H1 (cell line): Measurements from ENCODE around the gene SEC24B. TPM values are rescaled to one million over a fixed set of nuclear protein-coding genes. Genes with fewer than 3 reads are reported as not detected.

Source experiments
- CTCF ChIA-PET: fragments of 300-600 bp; sonication (Branson Sonifier 250); formaldehyde crosslinking; loops from one replicate; lab custom pipeline; 2021; ENCODE audit not compliant: partially characterized antibody; lab: Charles Lee
- POLR2A ChIA-PET: fragments of 300-600 bp; sonication (Branson Sonifier 250); formaldehyde crosslinking; loops from one replicate; lab custom pipeline; 2021; ENCODE audit warnings: inconsistent platforms; ENCODE audit not compliant: partially characterized antibody; lab: Charles Lee
- DNase-seq, 2 experiments: peaks; one replicate each; pipeline versions ENCODE4 v3.0.0 to v3.0.0-alpha.2; 2010 to 2022; ENCODE audit warnings: low spot score in 2 of 2, low read depth in 1 of 2, mixed read lengths in 1 of 2
- FAIRE-seq: peaks from 2 replicates; lab custom pipeline; 2011; peaks lifted over from hg19 to GRCh38; lab: Jason Lieb, UNC
- H2AFZ ChIP-seq: 2 replicates; pipeline ENCODE4 v1.8.1; 2012; ENCODE audit warnings: low read length, inconsistent platforms
- H2AK5ac ChIP-seq: 2 replicates; pipeline ENCODE4 v1.6.1; 2013; ENCODE audit warnings: low read depth, low read length
- H2BK120ac ChIP-seq: replicated peaks from 2 replicates; pipeline ENCODE3; 2013; ENCODE audit warnings: low read depth, low read length, inconsistent platforms
- H2BK12ac ChIP-seq: 2 replicates; pipeline ENCODE4 v1.6.1; 2013; ENCODE audit warnings: low read depth, low read length
- H2BK15ac ChIP-seq: 2 replicates; pipeline ENCODE4 v1.6.1; 2013; ENCODE audit warnings: low read length
- H2BK20ac ChIP-seq: 2 replicates; pipeline ENCODE4 v1.6.1; 2013; ENCODE audit warnings: low read length
- H2BK5ac ChIP-seq: 2 replicates; pipeline ENCODE4 v1.6.1; 2013; ENCODE audit warnings: low read depth, low read length
- H3K14ac ChIP-seq: 2 replicates; pipeline ENCODE4 v1.6.1; 2013; ENCODE audit warnings: inconsistent platforms; ENCODE audit not compliant: insufficient read length
- H3K18ac ChIP-seq: 2 replicates; pipeline ENCODE4 v1.6.1; 2013; ENCODE audit warnings: low read length; ENCODE audit errors: extremely low read depth
- H3K23ac ChIP-seq: 2 replicates; pipeline ENCODE4 v1.6.1; 2013; ENCODE audit warnings: inconsistent platforms; ENCODE audit not compliant: insufficient read length
- H3K23me2 ChIP-seq: 2 replicates; pipeline ENCODE4 v1.6.1; 2013; ENCODE audit warnings: low read depth, low read length
- H3K27ac ChIP-seq: 2 replicates; pipeline ENCODE4 v1.6.1; 2011; ENCODE audit warnings: low read depth, low read length, inconsistent platforms
- H3K27me3 ChIP-seq, 4 experiments: replicated peaks in 1 of 4; 1 replicate in 1 of 4; 2 replicates in 3 of 4; pipeline versions ENCODE4 v1.6.1 to v1.8.1; 2011 to 2013; ENCODE audit warnings: low read length in 3 of 4, mild to moderate bottlenecking in 3 of 4, inconsistent platforms in 2 of 4, mixed read lengths in 2 of 4, moderate library complexity in 1 of 4; ENCODE audit not compliant: control insufficient read depth in 3 of 4, insufficient read depth in 3 of 4; ENCODE audit errors: extremely low read depth in 1 of 4
- H3K36me3 ChIP-seq, 4 experiments: 2 replicates each; pipeline versions ENCODE4 v1.6.1 to v1.8.1; 2011 to 2013; ENCODE audit warnings: mild to moderate bottlenecking in 4 of 4, low read length in 3 of 4, moderate library complexity in 2 of 4, control low read depth in 1 of 4, inconsistent platforms in 1 of 4; ENCODE audit not compliant: insufficient read depth in 4 of 4, control insufficient read depth in 2 of 4
- H3K4ac ChIP-seq: replicated peaks from 2 replicates; pipeline ENCODE3; 2013; ENCODE audit warnings: low read length, low read depth, mixed read lengths, inconsistent platforms; ENCODE audit not compliant: insufficient read length
- H3K4me1 ChIP-seq, 4 experiments: replicated peaks in 1 of 4; 1 replicate in 1 of 4; 2 replicates in 3 of 4; pipeline versions ENCODE4 v1.6.1 to v1.8.1; 2011 to 2013; ENCODE audit warnings: low read length in 3 of 4, inconsistent platforms in 2 of 4, mixed read lengths in 1 of 4; ENCODE audit not compliant: insufficient read depth in 4 of 4, control insufficient read depth in 3 of 4
- H3K4me2 ChIP-seq, 2 experiments: 2 replicates each; pipeline versions ENCODE4 v1.6.1 to v1.8.1; 2011 to 2013; ENCODE audit warnings: low read depth in 2 of 2, low read length in 2 of 2, control low read depth in 1 of 2, inconsistent platforms in 1 of 2, mild to moderate bottlenecking in 1 of 2; ENCODE audit not compliant: insufficient read depth in 1 of 2
- H3K4me3 ChIP-seq, 4 experiments: fragments of 200-600, 300-600 bp in 1 of 4; sonication (generic), shearing (Covaris generic), sonication (Bioruptor Twin) in 1 of 4; 2 replicates each; pipeline versions ENCODE4 v1.5.1 to v1.8.1; 2011 to 2016; ENCODE audit warnings: low read length in 4 of 4, low read depth in 3 of 4, control low read depth in 2 of 4, inconsistent platforms in 2 of 4, mild to moderate bottlenecking in 2 of 4, mixed read lengths in 1 of 4, moderate library complexity in 1 of 4; ENCODE audit not compliant: insufficient read depth in 2 of 4; ENCODE audit errors: extremely low read depth in 1 of 4
- H3K56ac ChIP-seq: replicated peaks from 2 replicates; pipeline ENCODE3; 2013; ENCODE audit warnings: low read depth, mild to moderate bottlenecking, mixed read lengths, low read length, inconsistent platforms; ENCODE audit not compliant: insufficient read length
- H3K79me1 ChIP-seq: 2 replicates; pipeline ENCODE4 v1.6.1; 2013; ENCODE audit warnings: low read depth, low read length, control low read depth
- H3K79me2 ChIP-seq, 2 experiments: 2 replicates each; pipeline versions ENCODE4 v1.6.1 to v1.8.1; 2012 to 2013; ENCODE audit warnings: low read length in 2 of 2, mild to moderate bottlenecking in 2 of 2, inconsistent platforms in 1 of 2; ENCODE audit not compliant: insufficient read depth in 2 of 2, control insufficient read depth in 1 of 2
- H3K9ac ChIP-seq, 4 experiments: replicated peaks in 1 of 4; 1 replicate in 1 of 4; 2 replicates in 3 of 4; pipeline versions ENCODE4 v1.6.1 to v1.8.1; 2011 to 2013; ENCODE audit warnings: low read depth in 3 of 4, low read length in 3 of 4, control low read depth in 2 of 4, mild to moderate bottlenecking in 2 of 4, moderate library complexity in 2 of 4, inconsistent platforms in 1 of 4; ENCODE audit errors: extremely low read depth in 1 of 4
- H3K9me3 ChIP-seq, 2 experiments: 2 replicates each; pipeline versions ENCODE4 v1.6.1 to v1.8.1; 2012 to 2013; ENCODE audit warnings: mild to moderate bottlenecking in 2 of 2, moderate library complexity in 2 of 2, control low read depth in 1 of 2, inconsistent platforms in 1 of 2, low read depth in 1 of 2, low read length in 1 of 2, mixed read lengths in 1 of 2; ENCODE audit not compliant: insufficient read depth in 2 of 2
- H4K20me1 ChIP-seq, 2 experiments: replicated peaks in 1 of 2; 2 replicates each; pipeline versions ENCODE3 to v1.8.1; 2011 to 2013; ENCODE audit warnings: inconsistent platforms in 2 of 2, low read length in 2 of 2, mild to moderate bottlenecking in 1 of 2; ENCODE audit not compliant: insufficient read depth in 2 of 2, control insufficient read depth in 1 of 2
- H4K5ac ChIP-seq: 2 replicates; pipeline ENCODE4 v1.6.1; 2013; ENCODE audit warnings: low read length, low read depth, mixed read lengths, inconsistent platforms; ENCODE audit not compliant: insufficient read length
- H4K8ac ChIP-seq: 2 replicates; pipeline ENCODE4 v1.8.0; 2013; ENCODE audit warnings: mild to moderate bottlenecking, moderate library complexity, low read length, inconsistent platforms; ENCODE audit not compliant: insufficient read depth; ENCODE audit errors: extremely low read depth
- H4K91ac ChIP-seq: replicated peaks from 2 replicates; pipeline ENCODE3; 2013; ENCODE audit warnings: low read length, mixed read lengths, inconsistent platforms; ENCODE audit not compliant: insufficient read length
- ASH2L ChIP-seq: fragments of 200-600, 300-600 bp; sonication (generic); IDR thresholded peaks from one replicate; pipeline ENCODE4 v1.7.1; 2017; ENCODE audit warnings: low read length
- ATF2 ChIP-seq: IDR thresholded peaks from 2 replicates; pipeline ENCODE4 v1.6.1; 2012; ENCODE audit warnings: low read length, inconsistent platforms
- CBX8 ChIP-seq: fragments of 300-800, 300-1000 bp; sonication (generic); IDR thresholded peaks from 2 replicates; pipeline ENCODE4 v1.7.1; 2016; ENCODE audit warnings: low read depth, low read length, borderline replicate concordance
- E2F6 ChIP-seq: IDR thresholded peaks from 2 replicates; pipeline ENCODE4 v1.6.1; 2012; ENCODE audit warnings: inconsistent platforms
- KDM4A ChIP-seq: IDR thresholded peaks from one replicate; pipeline ENCODE4 v1.7.1; 2012; ENCODE audit warnings: low read depth, mild to moderate bottlenecking, moderate library complexity, low read length, inconsistent platforms; ENCODE audit not compliant: severe bottlenecking
- NRF1 ChIP-seq: IDR thresholded peaks from 2 replicates; pipeline ENCODE4 v1.6.1; 2011; ENCODE audit warnings: mild to moderate bottlenecking, low read depth, low read length, improper control_type of control experiment
- PHF8 ChIP-seq: fragments of 200-600 bp; sonication (generic); conservative IDR thresholded peaks from 2 replicates; pipeline ENCODE4 v1.7.1; 2012; ENCODE audit warnings: low read depth, mild to moderate bottlenecking, inconsistent platforms, low read length, moderate library complexity
- POLR2AphosphoS5 ChIP-seq: IDR thresholded peaks from 2 replicates; pipeline ENCODE4 v1.6.1; 2011; ENCODE audit warnings: low read depth, low read length
- RNF2 ChIP-seq: fragments of 200-900, 300-1000 bp; sonication (generic); IDR thresholded peaks from 2 replicates; pipeline ENCODE4 v1.7.1; 2016; ENCODE audit warnings: borderline replicate concordance, low read depth, mild to moderate bottlenecking, antibody characterized with exemption, low read length; ENCODE audit not compliant: poor library complexity, severe bottlenecking; ENCODE audit errors: missing control alignments
- SAP30 ChIP-seq: fragments of 300-600 bp; sonication (generic); IDR thresholded peaks from 2 replicates; pipeline ENCODE4 v1.7.1; 2012; ENCODE audit warnings: low read length, moderate library complexity, mild to moderate bottlenecking, inconsistent platforms; ENCODE audit not compliant: insufficient read depth, insufficient replicate concordance
- TCF12 ChIP-seq: IDR thresholded peaks from 2 replicates; pipeline ENCODE4 v1.6.1; 2011; ENCODE audit warnings: low read depth, mild to moderate bottlenecking, low read length
- WGBS, 2 experiments: shearing (Covaris generic) in 1 of 2; methylation state at CpG; one replicate each; pipeline versions ENCODE4 v1.1.6 to v1.1.7; 2013 to 2015; ENCODE audit warnings: low lambda C conversion rate in 2 of 2, mixed read lengths in 2 of 2, inconsistent platforms in 1 of 2, low coverage in 1 of 2, missing lambda C conversion rate in 1 of 2; ENCODE audit not compliant: insufficient replicate concordance in 2 of 2, insufficient coverage in 1 of 2, insufficient read length in 1 of 2; ENCODE audit errors: extremely low coverage in 1 of 2, missing lambda C conversion rate in 1 of 2; 5-methylcytosine and 5-hydroxymethylcytosine counted together
- polyA plus RNA-seq, 7 experiments: library from polyadenylated mRNA; depleted of rRNA in 3 of 7; stranded (reverse) in 5 of 7; unstranded in 2 of 7; fragments of >200 nt in 5 of 7; fragments of 200-250 nt in 2 of 7; gene quantifications; 1 replicate in 5 of 7; 2 replicates in 1 of 7; 4 replicates in 1 of 7; pipeline versions ENCODE4 v1.2.1 to v1.2.3, GENCODE V29; 2011 to 2013; ENCODE audit warnings: missing spikeins in 2 of 7, mixed read lengths in 2 of 7
- total RNA-seq: library from RNA; stranded (reverse); fragmentation: NEBNext Ultra II Directional; extraction: Animal tissue kit (Norgen Biotek cat#: 25700); gene quantifications from 2 replicates; pipeline ENCODE4 v1.2.1, GENCODE V29; 2021

The SEC24B gene
- total and polyA plus RNA-seq, 2 of the 8 experiments (the other 6 are each of a cell fraction or from before 2014, with no cell fraction given) = 25.6 to 30.9 TPM

- H3K9ac ChIP-seq = no peak overlapping the region
- no peak overlapping the region for H3K4me2 ChIP-seq
- POLR2A ChIA-PET = no interaction called here
- DNase-seq (no peak), FAIRE-seq (no peak)
- no peak overlapping the region for H3K56ac ChIP-seq
- H2AK5ac ChIP-seq = no peak overlapping the region
- no peak overlapping the region for H2BK120ac ChIP-seq
- no peak overlapping the region for H3K27ac ChIP-seq
- no peak overlapping the region for H2AFZ ChIP-seq
- no peak overlapping the region for H3K4ac ChIP-seq
- H3K36me3 ChIP-seq = peaks cover 7 to 29% (median 15%) of the 10 kb centered on the region in 4 experiments
- no peak overlapping the region for H4K8ac ChIP-seq
- H2BK15ac ChIP-seq = no peak overlapping the region
- H3K79me1 ChIP-seq = no peaks in the 10 kb centered on the region
- no peaks in the 10 kb centered on the region for H3K27me3 ChIP-seq
- no peak overlapping the region for H4K5ac ChIP-seq
- 87% methylated on average over 2 of the region's 2 CpGs; no CpG with 5 or more reads in 1 of the 2 experiments for WGBS, 2 experiments
- H3K14ac ChIP-seq = no peak overlapping the region
- CTCF ChIA-PET = interaction anchor here (0.8 to 1.3 kb wide), 3 partner anchors 20 to 66 kb away, joined by 3 to 4 read pairs (median 3); no protein-coding TSS in a partner anchor
- H3K4me1 ChIP-seq = no peaks in the 10 kb centered on the region
- H3K18ac ChIP-seq = no peak overlapping the region
- no peak overlapping the region for H2BK5ac ChIP-seq
- no peak overlapping the region for H4K91ac ChIP-seq
- H2BK20ac ChIP-seq = no peak overlapping the region
- no peaks in the 10 kb centered on the region for H3K79me2 ChIP-seq
- H4K20me1 ChIP-seq = no peaks in the 10 kb centered on the region
- H3K9me3 ChIP-seq = no peaks in the 10 kb centered on the region
- H3K23me2 ChIP-seq = no peaks in the 10 kb centered on the region
- H3K23ac ChIP-seq = no peak overlapping the region
- no peak overlapping the region for H2BK12ac ChIP-seq
- H3K4me3 ChIP-seq = no peak overlapping the region
- no peak for TF ChIP-seq ATF2
- no peak for TF ChIP-seq POLR2AphosphoS5
- no peak for TF ChIP-seq TCF12
- TF ChIP-seq SAP30 = no peak
- no peak for TF ChIP-seq ASH2L
- TF ChIP-seq RNF2 = no peak
- TF ChIP-seq KDM4A = no peak
- TF ChIP-seq PHF8 = no peak
- TF ChIP-seq CBX8 = no peak
- TF ChIP-seq NRF1 = no peak
- no peak for TF ChIP-seq E2F6
Measured at GRCh38 chr4:109499513-109499912, 65.9 kb downstream of the SEC24B start.
